Activated CD4-positive, alpha-beta T cell treated with anti-CD3 and anti-CD28 coated beads, Interleukin-2, Interleukin-4, amounts not matched to agents 100 ng/mL and 50 ng/mL, durations not matched to agents 16 hours and 8 hours (primary cell): ENCODE results near the gene NAA16.
"Not testable (repeated sequence)": the region's sequence is repeated elsewhere in the genome, so short reads cannot be mapped to it uniquely, and the experiment has no call there.

Experiments used
- DNase-seq: peaks from one replicate; pipeline ENCODE4 v3.0.0-alpha.2; 2020; ENCODE audit warnings: low spot score

NAA16 gene

DNA sequence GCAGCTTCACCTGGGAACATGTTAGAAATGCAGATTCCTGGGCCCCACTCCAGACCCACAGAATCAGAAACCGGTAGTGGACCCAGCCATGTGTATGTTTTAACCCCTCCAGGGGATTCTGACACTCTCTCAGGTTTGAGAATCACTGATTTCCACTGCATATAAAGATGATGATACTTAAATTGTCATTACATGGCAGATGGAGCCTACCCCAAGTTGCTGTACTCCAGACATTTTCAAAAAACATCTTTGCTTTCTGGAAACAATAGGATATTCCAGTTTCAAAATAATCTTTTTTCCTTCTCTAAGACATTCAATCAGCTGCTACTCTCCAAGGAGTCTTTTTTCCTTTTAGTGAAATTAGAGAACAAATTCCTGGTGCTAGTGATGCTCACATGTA, 97.7 kb downstream of the NAA16 start:
- DNase-seq: no peak

DNA sequence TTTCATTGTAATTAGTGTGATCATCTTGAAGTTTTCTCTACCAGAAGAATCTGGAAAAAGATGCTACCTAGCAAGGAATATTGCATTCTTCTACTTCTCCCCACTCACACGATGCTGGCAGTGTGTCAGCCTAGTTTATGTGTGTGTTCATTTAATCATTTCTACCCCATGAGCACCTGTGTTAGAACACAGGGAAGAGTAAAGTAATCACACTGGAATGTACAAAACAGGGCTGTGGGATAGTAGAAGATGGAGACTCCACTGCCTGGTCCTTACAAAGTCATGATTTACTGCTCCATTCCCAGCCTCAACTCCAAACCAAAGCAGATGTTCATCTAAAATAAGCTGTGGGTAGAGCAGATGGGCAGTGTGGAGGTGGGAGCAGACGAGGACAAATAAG, 98.5 kb downstream of the NAA16 start:
- no peak for DNase-seq

DNA sequence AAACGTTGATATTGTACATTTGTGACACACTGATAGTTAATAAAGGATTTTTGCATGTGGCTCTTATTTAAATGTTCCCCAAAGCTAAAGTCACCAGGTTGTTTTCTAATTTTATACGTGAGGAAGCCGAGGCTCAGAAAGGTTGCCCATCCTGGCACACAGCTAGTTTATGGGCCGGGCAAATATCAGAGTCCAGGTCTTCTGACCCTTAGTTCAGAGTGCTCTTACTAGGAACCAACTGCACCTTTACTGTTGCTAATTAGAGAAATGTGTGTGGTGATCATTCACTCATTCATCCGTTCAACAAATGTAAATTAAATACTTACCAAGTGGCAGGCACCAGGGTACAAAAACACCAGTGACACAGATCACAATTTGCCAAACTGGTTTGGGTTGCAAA, 100.0 kb downstream of the NAA16 start:
- no peak for DNase-seq

DNA sequence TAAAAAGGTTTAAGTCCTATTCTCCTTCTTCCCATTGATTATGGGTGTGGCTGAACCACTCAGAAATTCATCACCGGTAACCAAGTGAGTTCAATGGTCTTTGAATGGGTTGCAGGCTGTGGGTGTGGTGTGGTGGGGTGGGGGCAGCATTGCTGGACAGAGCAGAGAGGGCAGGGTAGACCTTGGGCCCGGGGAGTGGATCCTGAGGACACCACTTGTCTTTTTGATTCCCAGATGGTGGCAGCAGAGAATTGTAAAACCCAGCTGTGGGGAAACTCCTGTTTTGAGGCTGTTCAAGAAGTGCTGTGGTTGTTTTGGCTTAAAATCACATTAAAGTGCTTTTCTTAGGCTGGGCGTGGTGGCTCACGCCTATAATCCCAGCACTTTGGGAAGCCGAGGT, 100.5 kb downstream of the NAA16 start:
- DNase-seq: no peak

DNA sequence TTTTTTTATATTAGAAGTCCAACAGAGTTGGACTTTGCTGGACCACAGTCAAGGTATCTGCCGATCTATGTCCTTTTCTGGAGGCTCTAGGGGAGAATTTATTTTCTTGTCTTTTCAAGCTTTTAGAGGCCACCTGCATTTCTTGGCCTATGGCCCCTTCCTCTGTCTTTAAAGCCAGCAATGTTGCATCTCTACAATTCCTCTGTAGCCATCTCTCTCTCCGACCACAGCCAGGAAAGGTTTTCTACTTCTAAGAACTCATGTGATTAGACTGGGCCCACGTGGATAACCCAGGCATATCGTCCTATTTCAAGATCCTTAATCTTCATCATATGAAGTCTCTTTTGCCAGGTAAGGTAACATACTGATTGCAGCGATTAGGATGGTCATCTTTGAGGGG, 102.8 kb downstream of the NAA16 start:
- no peak for DNase-seq

DNA sequence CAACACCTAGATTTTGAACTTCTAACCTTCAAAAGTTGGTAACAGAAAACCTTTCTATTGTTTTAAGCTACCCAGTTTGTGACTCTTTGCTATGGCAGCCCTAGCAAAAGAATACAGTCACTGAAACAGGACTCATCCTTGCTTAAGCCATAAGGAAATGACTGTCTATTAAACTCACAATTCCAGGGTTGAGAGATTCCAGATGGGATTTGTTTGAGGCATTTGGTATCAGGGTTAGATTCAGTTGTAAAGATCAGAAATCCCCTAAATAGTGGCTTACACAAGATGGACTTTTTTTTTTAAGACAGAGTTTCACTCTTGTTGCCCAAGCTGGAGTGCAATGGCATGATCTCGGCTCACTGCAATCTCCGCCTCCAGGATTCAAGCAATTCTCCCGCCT, 105.2 kb downstream of the NAA16 start:
- no peak for DNase-seq

DNA sequence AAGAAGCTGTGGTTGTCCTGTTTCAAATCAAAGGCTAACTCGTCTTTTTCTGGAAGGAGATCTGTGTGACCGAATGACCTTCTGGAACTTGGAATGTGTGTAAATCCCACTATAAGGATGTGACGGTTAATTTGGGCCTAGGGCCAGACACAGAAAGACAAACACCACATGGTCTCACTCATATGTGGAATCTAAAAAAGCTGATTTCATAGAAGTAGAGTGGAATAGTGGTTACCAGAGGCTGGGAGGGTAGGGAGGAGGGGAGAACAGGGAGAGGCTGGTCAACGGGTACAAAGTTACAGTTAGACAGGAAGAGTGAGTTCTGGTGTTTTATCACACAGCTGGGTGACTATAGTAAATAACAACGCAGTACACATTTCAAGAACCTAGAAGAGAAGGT, 107.0 kb downstream of the NAA16 start:
- no peak for DNase-seq

DNA sequence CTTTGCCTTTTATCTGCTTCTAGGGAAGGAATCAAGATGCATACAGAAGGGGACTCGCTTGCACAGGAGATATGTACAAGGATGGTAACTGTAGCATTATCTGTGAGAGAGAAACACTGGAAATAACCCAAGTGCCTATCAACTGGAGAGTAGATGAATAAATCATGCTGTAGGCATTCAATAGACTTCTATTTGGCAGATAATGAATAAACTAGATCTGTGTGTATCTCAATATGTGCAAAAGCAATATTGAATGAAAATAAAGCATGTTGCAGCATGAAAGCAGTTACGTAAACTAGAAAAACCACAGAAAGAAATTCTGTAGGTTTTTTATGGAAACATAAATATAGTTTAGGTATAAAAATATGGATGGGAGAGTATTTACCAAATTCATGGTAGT, 107.7 kb downstream of the NAA16 start:
- no peak for DNase-seq

DNA sequence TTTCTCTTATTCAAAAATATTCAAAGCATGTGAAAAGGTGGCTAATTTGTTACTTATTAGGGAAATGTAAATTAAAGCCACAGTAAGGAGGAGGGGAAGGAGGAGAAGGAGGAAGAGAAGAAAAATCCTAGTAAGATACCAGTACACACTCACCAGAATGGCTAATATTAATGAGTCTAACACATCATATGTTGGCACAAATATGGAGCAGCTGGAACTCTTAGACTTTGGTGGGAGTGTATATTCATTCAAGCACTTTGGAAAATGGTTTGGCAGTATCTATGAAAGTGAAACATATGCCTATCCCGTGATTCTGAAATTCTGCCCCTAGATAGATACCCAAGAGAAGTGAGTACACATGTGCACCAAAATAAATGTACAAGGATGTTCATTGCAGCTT, 108.1 kb downstream of the NAA16 start:
- DNase-seq: no peak

DNA sequence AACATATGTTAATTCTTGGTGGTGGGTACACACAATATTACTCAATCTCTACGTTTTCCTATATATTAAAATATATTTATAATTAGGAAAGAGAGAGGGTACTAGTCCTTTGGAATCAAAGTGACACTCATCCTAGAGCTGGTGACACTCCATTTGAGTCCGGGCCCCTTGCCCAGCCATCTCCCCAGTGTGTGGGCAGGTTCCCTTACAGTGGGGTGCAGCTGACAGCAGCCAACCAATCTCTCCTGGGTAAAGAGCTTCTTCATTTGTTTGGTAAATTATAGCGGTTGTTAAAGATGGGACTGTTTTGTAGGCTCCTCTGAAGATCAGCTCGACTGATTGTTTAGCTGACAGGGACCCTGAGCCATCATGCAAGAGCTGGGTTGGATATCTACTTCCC, 109.1 kb downstream of the NAA16 start:
- DNase-seq: no peak

DNA sequence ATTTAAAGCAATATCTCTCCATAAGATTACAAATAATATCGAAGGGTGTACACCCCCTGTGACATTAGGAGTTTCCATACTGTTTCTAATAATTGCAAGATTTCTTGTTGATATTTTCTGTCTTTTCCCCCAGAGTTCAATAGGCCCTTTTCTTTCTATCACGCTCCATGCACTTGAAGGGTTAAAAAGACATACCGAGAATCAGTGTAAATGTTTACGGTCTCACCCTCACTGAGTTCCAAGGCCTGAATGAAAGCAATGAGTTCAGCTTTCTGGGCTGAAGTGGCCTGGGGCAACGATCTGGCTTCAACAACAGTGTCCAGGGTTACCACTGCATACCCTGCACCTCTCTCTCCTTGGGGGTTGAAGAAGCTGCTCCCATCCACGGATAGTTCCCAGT, 110.3 kb downstream of the NAA16 start:
- not testable (repeated sequence) for DNase-seq

DNA sequence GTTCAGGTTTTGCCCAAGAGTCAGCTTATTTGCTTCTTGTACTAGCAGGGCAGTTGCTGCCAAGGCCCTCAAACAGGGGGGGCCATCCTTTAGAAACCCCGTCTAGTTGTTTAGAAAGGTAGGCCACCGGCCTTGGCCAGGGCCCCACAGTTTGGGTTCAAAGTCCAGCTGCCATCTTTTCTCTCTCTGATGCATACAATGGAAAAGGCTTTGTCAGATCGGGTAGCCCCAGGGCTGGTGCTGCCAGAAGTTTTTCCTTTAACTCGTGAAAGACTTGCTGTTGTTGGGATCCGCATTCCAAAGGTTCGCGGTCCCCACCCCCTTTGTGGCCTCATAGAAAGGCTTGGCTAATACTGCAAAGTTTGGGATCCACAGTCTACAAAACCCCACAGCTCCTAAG, 110.9 kb downstream of the NAA16 start:
- DNase-seq: not testable (repeated sequence)

DNA sequence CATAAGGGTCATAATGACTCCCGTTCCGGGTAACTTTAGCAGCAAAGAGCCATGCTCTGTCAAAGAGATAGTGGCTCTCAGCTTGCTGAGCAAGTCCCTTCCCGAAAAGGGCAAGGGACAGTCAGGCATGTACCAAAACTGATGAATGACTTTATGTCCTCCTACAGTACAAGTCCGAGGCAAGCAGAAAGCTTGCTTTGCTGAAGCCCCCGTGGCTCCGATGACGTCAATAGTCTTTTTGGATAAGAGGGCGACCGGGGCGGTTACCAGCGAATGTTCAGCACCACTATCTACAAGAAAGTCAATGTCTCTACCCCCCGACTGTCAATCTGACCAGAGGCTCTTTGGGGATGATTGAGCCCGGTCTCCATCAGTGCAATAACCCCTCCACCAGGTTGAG, 112.2 kb downstream of the NAA16 start:
- DNase-seq: not testable (repeated sequence)

DNA sequence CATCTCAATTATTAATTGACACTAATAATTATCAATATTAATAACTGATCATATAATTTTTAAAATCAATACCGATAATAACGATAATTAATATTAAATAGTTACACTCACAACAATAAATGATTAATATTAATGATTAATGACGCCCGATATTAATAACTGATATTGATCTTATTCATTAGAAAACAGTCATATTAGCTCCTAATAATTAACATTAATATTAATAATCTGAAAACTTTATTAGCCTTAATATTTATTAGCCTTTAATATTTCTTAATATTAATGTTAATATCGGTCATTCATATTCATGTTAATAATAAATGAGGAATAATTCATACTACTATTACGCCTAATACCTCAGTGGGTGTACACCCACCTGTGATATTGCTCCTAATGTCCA, 113.6 kb downstream of the NAA16 start:
- DNase-seq: not testable (repeated sequence)

DNA sequence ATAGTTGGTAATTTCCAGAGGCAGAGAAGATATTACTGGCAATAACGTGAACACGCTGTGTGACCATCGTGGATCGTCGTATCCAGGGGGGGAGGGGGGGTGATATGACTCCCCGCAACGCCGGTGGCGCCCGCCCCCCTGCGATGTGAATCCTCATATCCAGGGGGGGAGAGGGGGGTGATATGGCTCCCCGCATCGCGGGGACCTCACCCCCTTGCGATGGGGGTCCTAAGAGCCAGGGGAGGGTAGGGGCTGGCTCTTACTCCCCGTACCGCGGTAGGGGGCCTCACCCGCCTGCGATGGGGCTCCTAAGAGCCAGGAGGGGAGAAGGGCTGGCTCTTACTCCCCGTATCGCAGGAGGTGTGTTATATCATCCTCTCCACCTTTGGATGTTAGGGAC, 115.0 kb downstream of the NAA16 start:
- no peak for DNase-seq
